ENCODE measurements around the gene CALM3. TPM values are rescaled to one million over a fixed set of nuclear protein-coding genes. Genes with fewer than 3 reads are reported as not detected.
A peak's percentile ranks its signal among the peaks of the same experiment; 100 is the strongest.

Gene CALM3
- total RNA-seq, 1 donor from 2014 or later = 373 TPM

DNA sequence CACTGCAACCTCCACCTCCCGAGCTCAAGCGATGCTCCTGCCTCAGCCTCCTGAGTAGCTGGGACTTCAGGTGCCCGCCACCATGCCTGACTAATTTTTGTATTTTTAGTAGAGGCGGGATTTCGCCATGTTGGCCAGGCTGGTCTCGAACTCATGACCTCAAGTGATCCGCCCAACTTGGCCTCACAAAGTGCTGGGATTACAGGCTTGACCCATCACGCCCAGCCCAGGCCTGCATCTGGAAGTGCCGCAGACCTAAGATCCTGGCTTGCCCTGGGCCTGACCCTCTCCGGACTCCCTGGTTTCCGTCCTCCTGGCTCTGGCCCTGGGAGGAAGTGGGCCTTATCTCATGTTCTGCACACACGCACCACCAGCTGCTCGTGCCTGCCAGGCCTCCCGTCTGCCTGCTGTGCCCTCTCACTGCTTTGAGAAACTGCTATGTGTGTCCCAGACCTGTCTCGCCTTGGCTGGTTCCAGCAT lies 28.5 kb downstream of the CALM3 start:
- Histone ChIP-seq H3K4me1 (peaks cover 10% of the 10 kb centered on the region), H3K4me3 (no peak overlapping the region), H3K27ac (no peak overlapping the region)

DNA sequence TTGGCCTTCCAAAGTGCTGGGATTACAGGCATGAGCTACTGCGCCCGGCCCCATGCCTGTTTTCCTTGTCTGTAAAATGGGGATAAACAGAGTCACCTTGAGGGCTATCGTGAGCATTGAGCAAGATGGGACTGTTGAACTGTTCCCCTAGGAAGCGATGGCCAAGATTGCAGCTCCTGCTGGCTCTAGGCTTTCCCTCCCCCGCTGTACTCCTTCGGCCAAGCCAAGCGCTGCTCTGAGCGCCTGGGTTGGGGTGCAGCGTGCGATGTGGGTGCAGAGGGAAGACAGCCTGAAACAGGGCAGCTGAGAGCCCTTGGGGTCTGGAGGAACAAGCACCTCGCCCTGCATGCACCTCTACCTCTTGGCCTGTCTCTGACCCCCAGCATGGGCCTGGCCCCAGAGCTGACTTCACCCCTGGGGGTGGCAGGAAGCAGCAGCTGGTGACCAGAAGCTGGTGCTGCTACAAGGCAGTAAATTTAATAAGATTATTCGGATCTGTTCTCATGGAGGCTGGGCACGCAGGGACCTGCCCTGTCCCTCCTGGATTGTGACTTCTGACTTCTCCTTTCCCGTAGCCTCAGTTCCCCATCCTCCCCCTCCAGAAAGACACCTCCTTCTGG lies 29.6 kb downstream of the CALM3 start:
- Mint-ChIP-seq H3K36me3 (no peaks in the 10 kb centered on the region), H3K4me1 (peaks cover 38% of the 10 kb centered on the region), H3K9me3 (no peaks in the 10 kb centered on the region), H3K27ac (peak overlapping the region; percentile 92), H3K4me3 (peak overlapping the region; percentile 33), H3K27me3 (ENCODE audit: insufficient read depth, low read depth) (peaks cover 22% of the 10 kb centered on the region)
- Histone ChIP-seq H3K4me3 (no peak overlapping the region), H3K27me3 (peaks cover 40% of the 10 kb centered on the region), H3K36me3 (no peaks in the 10 kb centered on the region), H3K9me3 (ENCODE audit: low read depth) (no peaks in the 10 kb centered on the region), H4K20me1 (ENCODE audit: low read depth) (peaks cover 3% of the 10 kb centered on the region), H3K9ac (no peak overlapping the region), H3F3A (ENCODE audit: low read depth) (peaks cover 3% of the 10 kb centered on the region), H3K4me2 (no peak overlapping the region), H2AFZ (replicated peaks) (no peak overlapping the region), H3K79me2 (ENCODE audit: low read depth) (no peaks in the 10 kb centered on the region), H3K27ac (no peak overlapping the region), H3K4me1 (peaks cover 14% of the 10 kb centered on the region)
- no peak for DNase-seq (ENCODE audit: low spot score)
- no peak for TF ChIP-seq EZH2phosphoT487 (IDR thresholded peaks at IDR 0.05)
- TF ChIP-seq, protein P1, sequence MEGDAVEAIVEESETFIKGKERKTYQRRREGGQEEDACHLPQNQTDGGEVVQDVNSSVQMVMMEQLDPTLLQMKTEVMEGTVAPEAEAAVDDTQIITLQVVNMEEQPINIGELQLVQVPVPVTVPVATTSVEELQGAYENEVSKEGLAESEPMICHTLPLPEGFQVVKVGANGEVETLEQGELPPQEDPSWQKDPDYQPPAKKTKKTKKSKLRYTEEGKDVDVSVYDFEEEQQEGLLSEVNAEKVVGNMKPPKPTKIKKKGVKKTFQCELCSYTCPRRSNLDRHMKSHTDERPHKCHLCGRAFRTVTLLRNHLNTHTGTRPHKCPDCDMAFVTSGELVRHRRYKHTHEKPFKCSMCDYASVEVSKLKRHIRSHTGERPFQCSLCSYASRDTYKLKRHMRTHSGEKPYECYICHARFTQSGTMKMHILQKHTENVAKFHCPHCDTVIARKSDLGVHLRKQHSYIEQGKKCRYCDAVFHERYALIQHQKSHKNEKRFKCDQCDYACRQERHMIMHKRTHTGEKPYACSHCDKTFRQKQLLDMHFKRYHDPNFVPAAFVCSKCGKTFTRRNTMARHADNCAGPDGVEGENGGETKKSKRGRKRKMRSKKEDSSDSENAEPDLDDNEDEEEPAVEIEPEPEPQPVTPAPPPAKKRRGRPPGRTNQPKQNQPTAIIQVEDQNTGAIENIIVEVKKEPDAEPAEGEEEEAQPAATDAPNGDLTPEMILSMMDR (IDR thresholded peaks at IDR 0.05) = no peak
- TF ChIP-seq EZH2 (IDR thresholded peaks at IDR 0.05) = no peak

More for the DNA sequence above, 28.5 kb downstream of the CALM3 start:
- H3K27ac Mint-ChIP-seq = peak overlapping the region; percentile 82
- Histone ChIP-seq H3K9me3 (ENCODE audit: low read depth) (no peaks in the 10 kb centered on the region), H3K79me2 (ENCODE audit: low read depth) (no peaks in the 10 kb centered on the region), H3K36me3 (no peaks in the 10 kb centered on the region), H3K27me3 (peaks cover 30% of the 10 kb centered on the region), H4K20me1 (ENCODE audit: low read depth) (peaks cover 3% of the 10 kb centered on the region), H3F3A (ENCODE audit: low read depth) (peaks cover 3% of the 10 kb centered on the region), H3K4me2 (no peak overlapping the region), H3K9ac (no peak overlapping the region), H2AFZ (replicated peaks) (no peak overlapping the region)
- TF ChIP-seq EZH2phosphoT487 (IDR thresholded peaks at IDR 0.05) (no peak), EZH2 (IDR thresholded peaks at IDR 0.05) (no peak)
- TF ChIP-seq, protein P1 (IDR thresholded peaks at IDR 0.05) = no peak
- DNase-seq (ENCODE audit: low spot score) = no peak
- peak overlapping the region; percentile 59 for H3K4me3 Mint-ChIP-seq
- no peaks in the 10 kb centered on the region for H3K9me3 Mint-ChIP-seq
- no peaks in the 10 kb centered on the region for H3K36me3 Mint-ChIP-seq
- peaks cover 38% of the 10 kb centered on the region for H3K4me1 Mint-ChIP-seq
- H3K27me3 Mint-ChIP-seq (ENCODE audit: insufficient read depth, low read depth) = peaks cover 21% of the 10 kb centered on the region

DNA sequence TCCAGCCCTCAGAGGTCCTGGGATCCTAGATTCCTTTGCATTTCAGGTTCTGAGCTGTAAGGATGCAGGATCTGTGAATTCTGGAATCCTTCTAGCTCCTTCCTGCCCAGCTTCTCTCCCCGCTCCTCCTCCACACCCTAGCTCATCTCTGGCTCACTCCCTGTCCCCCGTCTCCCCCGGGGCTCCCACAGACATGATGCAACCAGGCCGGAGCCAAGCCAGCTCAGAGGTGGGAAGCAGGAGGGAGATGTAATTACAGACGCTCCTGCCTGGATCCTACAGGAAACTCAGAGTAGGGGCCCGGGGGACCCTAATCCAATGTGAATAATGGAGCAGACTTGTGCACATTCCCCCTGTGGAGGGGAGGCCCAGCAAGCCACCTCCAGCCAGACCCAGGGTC lies 30.4 kb downstream of the CALM3 start:
- Histone ChIP-seq H3F3A (ENCODE audit: low read depth) (peaks cover 11% of the 10 kb centered on the region), H3K79me2 (ENCODE audit: low read depth) (no peaks in the 10 kb centered on the region), H3K36me3 (no peaks in the 10 kb centered on the region), H2AFZ (replicated peaks) (no peak overlapping the region), H3K4me3 (no peak overlapping the region), H3K4me1 (peaks cover 21% of the 10 kb centered on the region), H3K4me2 (no peak overlapping the region), H3K27me3 (peaks cover 47% of the 10 kb centered on the region), H3K9ac (no peak overlapping the region), H3K27ac (no peak overlapping the region), H4K20me1 (ENCODE audit: low read depth) (peaks cover 3% of the 10 kb centered on the region), H3K9me3 (ENCODE audit: low read depth) (no peaks in the 10 kb centered on the region)
- peak overlapping the region; percentile 92 for H3K27ac Mint-ChIP-seq
- H3K9me3 Mint-ChIP-seq = no peaks in the 10 kb centered on the region
- H3K27me3 Mint-ChIP-seq (ENCODE audit: insufficient read depth, low read depth) = peaks cover 24% of the 10 kb centered on the region
- TF ChIP-seq, protein P1 (IDR thresholded peaks at IDR 0.05) = no peak
- no peak for TF ChIP-seq EZH2 (IDR thresholded peaks at IDR 0.05)
- DNase-seq (ENCODE audit: low spot score) = no peak
- H3K4me3 Mint-ChIP-seq = peak overlapping the region; percentile 33
- H3K4me1 Mint-ChIP-seq = peaks cover 40% of the 10 kb centered on the region
- no peaks in the 10 kb centered on the region for H3K36me3 Mint-ChIP-seq
